Sciatic nerve (tissue), 2 donors: ENCODE data around the gene PPM1B. TPM values are rescaled to one million over a fixed set of nuclear protein-coding genes. Genes with fewer than 3 reads are reported as not detected.
"Not testable (repeated sequence)": the region's sequence is repeated elsewhere in the genome, so short reads cannot be mapped to it uniquely, and the experiment has no call there.

Experiments used
- ATAC-seq: fragments of 200-7000 bp; cut with Tn5 transposase; one replicate; pipeline ENCODE4 v1.9.1; 2020; ENCODE audit warnings: mild to moderate bottlenecking, moderate library complexity
- DNase-seq: peaks from one replicate; pipeline ENCODE4 v3.0.0-alpha.2; 2020; ENCODE audit warnings: low spot score
- intact Hi-C: fragments of 100-400 bp; cut with DNase I; formaldehyde crosslinking; loops from one replicate; pipeline ENCODE4 v1.14.2; 2022
- total RNA-seq: library from RNA; stranded (reverse); fragmentation: NEBNext Ultra II Directional; extraction: Animal tissue kit (Norgen Biotek cat#: 25700); gene quantifications from one replicate; pipeline ENCODE4 v1.2.1, GENCODE V29; 2021
- donor health status: DM: no; HTN: no; CAD: no.
- donor health status: DM: no; HTN: no; CAD: no.

Gene PPM1B
- total RNA-seq: 50.9 TPM

- intact Hi-C loops: no loop called here
- peak; percentile 94 for ATAC-seq
- DNase-seq: peak; percentile 99
Measured at GRCh38 chr2:44168681-44169154, at the start of gene PPM1B. Gene PPM1B (plus strand): TSS chr2:44168875. CDS start chr2:44201200, 32,325 bp downstream.

GRCh38 chr2:44119878-44120277 lies 48.8 kb upstream of the PPM1B start:
- no peak for ATAC-seq
- intact Hi-C loops: no loop called here
- no peak for DNase-seq

GRCh38 chr2:44120428-44120827 lies 48.2 kb upstream of the PPM1B start:
- intact Hi-C loops: no loop called here
- no peak for ATAC-seq
- DNase-seq: no peak

GRCh38 chr2:44121899-44122298 lies 46.8 kb upstream of the PPM1B start:
- intact Hi-C loops: no loop called here

GRCh38 chr2:44124500-44124899 lies 44.2 kb upstream of the PPM1B start:
- intact Hi-C loops: no loop called here
- no peak for ATAC-seq
- no peak for DNase-seq

More at GRCh38 chr2:44121899-44122298, 46.8 kb upstream of the PPM1B start:
- DNase-seq: no peak
- ATAC-seq: no peak

- intact Hi-C loops: no loop called here
- DNase-seq (no peak), ATAC-seq (no peak)
Measured at GRCh38 chr2:44126106-44126797, 42.4 kb upstream of the PPM1B start.

GRCh38 chr2:44130441-44130840 lies 38.2 kb upstream of the PPM1B start:
- no peak for ATAC-seq
- intact Hi-C loops: no loop called here
- no peak for DNase-seq

GRCh38 chr2:44131177-44131576 lies 37.5 kb upstream of the PPM1B start:
- intact Hi-C loops: no loop called here
- DNase-seq (no peak), ATAC-seq (no peak)

GRCh38 chr2:44133602-44134001 lies 35.1 kb upstream of the PPM1B start:
- intact Hi-C loops, DNase-seq, ATAC-seq: not testable (repeated sequence)

GRCh38 chr2:44134848-44135247 lies 33.8 kb upstream of the PPM1B start:
- DNase-seq: no peak
- intact Hi-C loops: no loop called here
- ATAC-seq: no peak

GRCh38 chr2:44135296-44135695 lies 33.4 kb upstream of the PPM1B start:
- intact Hi-C loops: no loop called here
- ATAC-seq (no peak), DNase-seq (no peak)

GRCh38 chr2:44135771-44136170 lies 32.9 kb upstream of the PPM1B start:
- no peak for ATAC-seq
- intact Hi-C loops: no loop called here
- DNase-seq: no peak

GRCh38 chr2:44136252-44136651 lies 32.4 kb upstream of the PPM1B start:
- intact Hi-C loops: no loop called here
- DNase-seq (no peak), ATAC-seq (no peak)

- ATAC-seq (no peak), DNase-seq (no peak)
- intact Hi-C loops: no loop called here
Measured at GRCh38 chr2:44137048-44137447, 31.6 kb upstream of the PPM1B start.

GRCh38 chr2:44137872-44138551 lies 30.7 kb upstream of the PPM1B start:
- no peak for DNase-seq
- intact Hi-C loops: no loop called here
- ATAC-seq: no peak

GRCh38 chr2:44139741-44140140 lies 28.9 kb upstream of the PPM1B start:
- intact Hi-C loops: no loop called here
- ATAC-seq (no peak), DNase-seq (no peak)

GRCh38 chr2:44142306-44142705 lies 26.4 kb upstream of the PPM1B start:
- intact Hi-C loops: no loop called here
- DNase-seq: no peak
- no peak for ATAC-seq

GRCh38 chr2:44143701-44144100 lies 25.0 kb upstream of the PPM1B start:
- DNase-seq (no peak), ATAC-seq (no peak)
- intact Hi-C loops: no loop called here

GRCh38 chr2:44148999-44149398 lies 19.7 kb upstream of the PPM1B start:
- ATAC-seq (no peak), DNase-seq (no peak)
- intact Hi-C loops: no loop called here

- intact Hi-C loops: no loop called here
- DNase-seq: no peak
Measured at GRCh38 chr2:44150473-44150872, 18.2 kb upstream of the PPM1B start.

More at GRCh38 chr2:44150473-44150872, 18.2 kb upstream of the PPM1B start:
- ATAC-seq: no peak
